Left lung (tissue), 10 donors: ENCODE data around the gene ADAMTS17. TPM values are rescaled to one million over a fixed set of nuclear protein-coding genes. Genes with fewer than 3 reads are reported as not detected.

Experiments
- ATAC-seq: fragments of 200-7000 bp; cut with Tn5 transposase; one replicate; pipeline ENCODE4 v1.9.1; 2020; ENCODE audit warnings: moderate library complexity
- DNase-seq, 4 donors: peaks; one replicate each; pipeline ENCODE4 v3.0.0-alpha.2; 2013 to 2020
- H3K27ac ChIP-seq, 2 donors: fragments of 200-600 bp; sonication (generic) in 1 of 2; one replicate each; pipeline versions ENCODE4 v1.5.0 to v1.8.0; 2020 to 2021
- H3K27me3 ChIP-seq, 2 donors: fragments of 200-600 bp; sonication (generic) in 1 of 2; one replicate each; pipeline versions ENCODE4 v1.5.0 to v1.8.0; 2020 to 2021
- H3K36me3 ChIP-seq, 2 donors: fragments of 200-600 bp; sonication (generic) in 1 of 2; one replicate each; pipeline versions ENCODE4 v1.5.0 to v1.8.0; 2020 to 2021
- H3K4me1 ChIP-seq, 2 donors: fragments of 200-600 bp; one replicate each; pipeline ENCODE4 v1.8.0; 2021
- H3K4me3 ChIP-seq, 2 donors: fragments of 200-600 bp; sonication (generic) in 1 of 2; one replicate each; pipeline versions ENCODE4 v1.5.0 to v1.8.0; 2020 to 2021; ENCODE audit warnings: mild to moderate bottlenecking in 1 of 2
- H3K9me3 ChIP-seq, 2 donors: fragments of 200-600 bp; sonication (generic) in 1 of 2; one replicate each; pipeline versions ENCODE4 v1.5.0 to v1.8.0; 2020 to 2021
- intact Hi-C, 2 donors: fragments of 100-400 bp; cut with DNase I; formaldehyde crosslinking; loops; one replicate each; pipeline versions ENCODE4 v1.11.2 to v1.14.2; 2022
- polyA plus RNA-seq, 6 donors: library from polyadenylated mRNA; unstranded; fragments of 120-200 nt; gene quantifications; one replicate each; pipeline ENCODE4 v1.2.1, GENCODE V29; 2013; ENCODE audit not compliant: insufficient read length in 6 of 6
- total RNA-seq, 2 donors: library from RNA; stranded (reverse); fragmentation: NEBNext Ultra II Directional; extraction: Animal tissue kit (Norgen Biotek cat#: 25700); gene quantifications; one replicate each; pipeline ENCODE4 v1.2.1, GENCODE V29; 2021
- TF ChIP-seq, protein P1 (sequence below), 2 donors: fragments of 200-600 bp; sonication (generic) in 1 of 2; IDR thresholded peaks; one replicate each; pipeline versions ENCODE4 v1.5.0 to v1.8.0; 2021; ENCODE audit warnings: antibody characterized with exemption in 2 of 2
- donor health status: DM: no; HTN: yes; CAD: no.
- donor health status: DM: no; HTN: no; CAD: no.

Gene ADAMTS17
- total and polyA plus RNA-seq, 8 donors = 2.0 to 3.9 (median 3.4) TPM

DNA sequence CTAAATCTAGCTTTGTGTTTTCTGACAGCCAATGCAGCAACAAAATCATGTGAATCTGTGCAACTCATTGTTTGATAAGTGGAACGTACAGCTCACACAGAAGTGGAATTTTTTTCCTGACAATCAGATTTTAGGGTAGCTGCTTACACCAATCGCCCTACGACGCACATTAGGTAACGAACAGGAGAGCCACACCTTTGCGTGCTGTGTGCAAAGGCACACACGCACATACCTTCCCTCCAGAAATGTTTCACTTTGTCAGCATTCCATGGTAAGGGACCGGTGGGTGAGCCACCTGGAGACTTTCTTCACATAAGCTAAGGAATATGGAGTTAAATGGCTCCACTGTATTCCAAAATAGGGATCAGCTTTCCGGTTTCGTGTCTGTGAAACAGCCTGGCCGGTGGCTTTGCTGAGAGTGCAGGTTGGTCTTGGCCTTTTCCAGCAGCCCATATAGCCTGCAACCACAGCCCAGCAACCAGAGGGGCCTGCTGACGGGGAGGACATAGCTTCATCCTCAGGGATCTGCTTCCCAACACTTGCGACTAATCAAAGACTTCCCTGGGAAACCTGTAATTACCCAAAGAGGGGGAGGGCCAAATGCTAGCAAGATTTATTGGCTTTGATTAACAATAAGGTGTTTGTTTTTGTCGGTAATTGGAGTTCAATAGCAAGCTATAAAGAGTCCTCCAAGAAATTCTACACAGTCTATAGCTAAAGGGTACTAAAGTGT lies 145.3 kb downstream of the ADAMTS17 start:
- Histone ChIP-seq H3K4me1 (no peaks in the 10 kb centered on the region), H3K36me3 (no peaks in the 10 kb centered on the region), H3K27ac (no peak overlapping the region), H3K27me3 (peaks cover 0 to 1% of the 10 kb centered on the region in 2 donors), H3K4me3 (no peak overlapping the region), H3K9me3 (no peaks in the 10 kb centered on the region)
- DNase-seq (no peak), ATAC-seq (no peak)
- TF ChIP-seq, protein P1, sequence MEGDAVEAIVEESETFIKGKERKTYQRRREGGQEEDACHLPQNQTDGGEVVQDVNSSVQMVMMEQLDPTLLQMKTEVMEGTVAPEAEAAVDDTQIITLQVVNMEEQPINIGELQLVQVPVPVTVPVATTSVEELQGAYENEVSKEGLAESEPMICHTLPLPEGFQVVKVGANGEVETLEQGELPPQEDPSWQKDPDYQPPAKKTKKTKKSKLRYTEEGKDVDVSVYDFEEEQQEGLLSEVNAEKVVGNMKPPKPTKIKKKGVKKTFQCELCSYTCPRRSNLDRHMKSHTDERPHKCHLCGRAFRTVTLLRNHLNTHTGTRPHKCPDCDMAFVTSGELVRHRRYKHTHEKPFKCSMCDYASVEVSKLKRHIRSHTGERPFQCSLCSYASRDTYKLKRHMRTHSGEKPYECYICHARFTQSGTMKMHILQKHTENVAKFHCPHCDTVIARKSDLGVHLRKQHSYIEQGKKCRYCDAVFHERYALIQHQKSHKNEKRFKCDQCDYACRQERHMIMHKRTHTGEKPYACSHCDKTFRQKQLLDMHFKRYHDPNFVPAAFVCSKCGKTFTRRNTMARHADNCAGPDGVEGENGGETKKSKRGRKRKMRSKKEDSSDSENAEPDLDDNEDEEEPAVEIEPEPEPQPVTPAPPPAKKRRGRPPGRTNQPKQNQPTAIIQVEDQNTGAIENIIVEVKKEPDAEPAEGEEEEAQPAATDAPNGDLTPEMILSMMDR (IDR thresholded peaks at IDR 0.05) = no peak
- intact Hi-C loops = no loop called here

DNA sequence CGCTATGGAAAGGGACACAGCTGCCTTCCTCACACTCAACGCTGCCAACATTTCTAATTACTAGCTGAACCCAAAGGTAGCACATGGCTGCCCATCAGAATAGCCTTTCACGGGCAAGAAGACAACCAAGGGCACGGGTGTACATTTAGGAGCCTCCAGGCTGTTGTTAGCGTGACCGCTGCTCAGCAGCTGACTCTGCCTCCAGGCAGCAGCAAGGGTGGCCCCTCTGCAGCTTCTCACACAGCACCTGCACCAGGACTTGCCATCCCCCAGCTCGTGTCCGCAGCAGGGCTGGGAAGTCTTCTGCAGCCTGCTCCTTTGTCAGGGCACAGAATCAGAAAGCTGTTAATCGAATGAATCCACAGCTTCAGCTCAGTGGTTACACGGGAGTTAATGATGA lies 146.8 kb downstream of the ADAMTS17 start:
- Histone ChIP-seq H3K4me1 (no peaks in the 10 kb centered on the region), H3K27ac (no peak overlapping the region), H3K36me3 (no peaks in the 10 kb centered on the region), H3K4me3 (no peak overlapping the region), H3K27me3 (no peaks in the 10 kb centered on the region), H3K9me3 (no peaks in the 10 kb centered on the region)
- ATAC-seq (no peak), DNase-seq (no peak)
- intact Hi-C loops = no loop called here
- TF ChIP-seq, protein P1 (IDR thresholded peaks at IDR 0.05) = no peak

DNA sequence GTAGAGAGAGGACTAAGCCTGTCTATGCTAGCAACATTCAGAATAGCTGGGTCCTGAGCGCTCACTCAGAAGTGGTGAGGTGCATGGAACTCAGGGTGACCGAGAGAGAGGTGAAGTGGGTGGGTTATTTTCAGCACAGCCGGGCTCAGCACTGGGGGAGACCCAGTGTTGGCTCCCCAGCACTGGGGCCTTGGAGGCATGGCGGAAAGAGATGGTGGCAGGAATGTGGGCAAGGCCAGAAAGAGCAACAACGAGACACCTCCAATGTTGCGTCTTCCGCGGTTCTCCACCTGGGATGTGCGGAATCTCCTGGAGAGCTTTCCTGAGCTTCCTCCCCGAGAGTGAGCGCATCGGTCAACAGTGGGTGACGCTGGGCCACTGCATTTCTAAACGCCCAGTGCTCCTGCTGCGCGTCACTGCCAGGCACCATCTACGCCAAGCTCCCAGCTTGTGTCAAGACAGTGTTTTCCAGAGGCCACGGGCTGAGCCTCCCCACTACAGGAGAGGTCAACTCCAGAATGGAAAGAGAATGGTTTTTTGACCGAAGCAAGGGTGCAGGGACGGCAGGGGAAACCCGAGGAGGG lies 148.4 kb downstream of the ADAMTS17 start:
- no peaks in the 10 kb centered on the region for H3K9me3 ChIP-seq
- no peak overlapping the region for H3K27ac ChIP-seq
- no peak overlapping the region for H3K4me3 ChIP-seq
- intact Hi-C loops = no loop called here
- TF ChIP-seq, protein P1 (IDR thresholded peaks at IDR 0.05) = no peak
- H3K36me3 ChIP-seq = no peaks in the 10 kb centered on the region
- DNase-seq (no peak), ATAC-seq (no peak)
- no peaks in the 10 kb centered on the region for H3K4me1 ChIP-seq
- no peaks in the 10 kb centered on the region for H3K27me3 ChIP-seq

DNA sequence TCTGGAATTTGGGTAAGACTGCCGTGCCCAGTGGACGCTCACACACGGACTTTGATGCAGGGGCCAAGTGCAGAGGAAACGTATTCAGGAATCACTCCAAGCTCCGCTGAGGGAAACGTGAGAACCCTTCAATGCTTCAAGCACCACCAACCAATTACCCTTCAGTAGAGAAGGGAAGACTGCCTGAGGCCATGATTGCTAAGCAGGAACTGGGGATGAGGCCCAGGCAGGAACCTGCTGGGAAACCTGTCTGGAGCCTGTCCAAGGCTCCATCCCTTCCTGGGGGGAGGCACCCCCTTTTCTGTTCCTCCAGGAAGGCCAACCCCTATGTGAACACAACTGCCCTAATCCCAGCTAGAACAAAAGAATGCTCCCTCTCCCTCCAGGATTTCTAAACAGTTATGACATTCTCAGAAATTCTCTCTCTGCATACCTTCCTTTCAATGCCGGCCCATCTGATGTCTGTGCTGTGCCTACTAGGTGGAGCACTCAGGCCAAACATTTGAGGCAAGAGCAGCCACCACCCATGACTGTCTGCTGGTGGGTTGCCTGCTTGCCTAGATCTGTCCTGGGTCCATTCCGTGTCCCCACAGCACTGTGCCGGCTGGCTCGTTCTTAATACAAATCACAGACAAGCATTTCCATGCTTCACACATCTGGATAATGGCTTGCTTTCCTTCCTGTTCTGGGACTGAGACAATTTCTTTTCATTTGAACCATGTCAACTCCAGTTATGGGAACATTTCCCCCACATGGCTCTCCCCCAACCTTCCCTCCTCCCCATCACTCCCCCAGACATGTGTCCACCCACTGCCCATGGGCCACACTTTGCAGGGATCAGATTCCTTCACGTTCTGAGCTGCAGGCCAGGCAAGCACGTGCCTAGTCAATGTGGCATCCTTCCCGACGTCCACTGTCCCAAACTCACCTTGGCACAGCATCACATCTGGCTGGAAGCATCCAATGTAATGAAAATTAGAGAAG lies 149.4 kb downstream of the ADAMTS17 start:
- no peak for DNase-seq
- no peak overlapping the region for H3K4me3 ChIP-seq
- ATAC-seq = no peak
- no peaks in the 10 kb centered on the region for H3K36me3 ChIP-seq
- H3K27ac ChIP-seq = no peak overlapping the region
- H3K27me3 ChIP-seq = no peaks in the 10 kb centered on the region
- TF ChIP-seq, protein P1 (IDR thresholded peaks at IDR 0.05) = no peak
- no peaks in the 10 kb centered on the region for H3K9me3 ChIP-seq
- no peaks in the 10 kb centered on the region for H3K4me1 ChIP-seq
- intact Hi-C loops = no loop called here

DNA sequence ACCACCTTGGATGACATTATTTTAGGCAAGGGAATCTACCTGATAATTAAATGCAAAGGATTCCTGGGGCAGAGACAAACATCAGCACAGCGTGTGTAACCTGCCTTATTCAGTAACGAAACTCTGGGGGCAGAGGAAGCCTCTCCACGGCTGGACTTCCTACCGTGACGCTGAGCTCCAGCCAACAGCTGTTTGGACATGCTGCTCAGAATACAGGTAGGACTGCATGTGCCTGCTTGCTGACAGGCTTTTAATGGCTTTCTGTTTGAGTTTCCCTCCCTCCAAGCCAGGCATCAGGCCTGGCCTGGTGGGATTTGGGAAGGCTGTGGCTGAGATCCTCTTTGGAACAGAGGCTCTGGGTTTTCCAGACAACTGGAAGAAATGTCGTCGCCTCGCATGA lies 150.6 kb downstream of the ADAMTS17 start:
- no peaks in the 10 kb centered on the region for H3K4me1 ChIP-seq
- DNase-seq (no peak), ATAC-seq (no peak)
- H3K27me3 ChIP-seq = no peaks in the 10 kb centered on the region
- TF ChIP-seq, protein P1 (IDR thresholded peaks at IDR 0.05) = no peak
- no peaks in the 10 kb centered on the region for H3K36me3 ChIP-seq
- H3K4me3 ChIP-seq = no peak overlapping the region
- intact Hi-C loops = no loop called here
- no peak overlapping the region for H3K27ac ChIP-seq
- H3K9me3 ChIP-seq = no peaks in the 10 kb centered on the region
